K562 (cell line): ENCODE data around the gene OR10H3. TPM values are rescaled to one million over a fixed set of nuclear protein-coding genes. Genes with fewer than 3 reads are reported as not detected.

Experiments used
- ATAC-seq: fragments of 200-7000 bp; cut with Tn5 transposase; 3 replicates; pipeline ENCODE4 v1.9.1; 2020; ENCODE audit warnings: moderate library complexity
- BruUV-seq: library from RNA; stranded (reverse); fragments of 400-500 nt; replicated peaks from 2 replicates; lab custom pipeline; 2021; lab: Mats Ljungman, UMichigan
- CTCF ChIA-PET: fragments of 300-600 bp; formaldehyde crosslinking; extraction: SDS; loops from one replicate; lab custom pipeline; 2021; ENCODE audit warnings: low intra/inter-chr PET ratio; lab: Yijun Ruan, JAX
- POLR2A ChIA-PET: fragments of 300-600, 350-650 bp; sonication (Branson Sonifier 250); formaldehyde crosslinking; extraction: SDS; loops from one replicate; lab custom pipeline; 2021; ENCODE audit warnings: antibody characterized with exemption, inconsistent platforms; lab: Yijun Ruan, JAX
- DNase-seq, 4 experiments: peaks; one replicate each; pipeline versions ENCODE4 v3.0.0 to v3.0.0-alpha.2; 2011 to 2018; ENCODE audit warnings: low spot score in 3 of 4, mixed read lengths in 3 of 4; ENCODE audit errors: extremely low read depth in 1 of 4
- FAIRE-seq: peaks from 2 replicates; lab custom pipeline; 2011; peaks lifted over from hg19 to GRCh38; lab: Jason Lieb, UNC
- H2AFZ ChIP-seq: 2 replicates; pipeline ENCODE4 v1.6.0; 2011; ENCODE audit warnings: low read depth, low read length, control low read depth, inconsistent platforms
- H3K27ac ChIP-seq: fragments of 200-600 bp; 3 replicates; pipeline ENCODE4 v1.8.0; 2011; ENCODE audit warnings: low read depth, mild to moderate bottlenecking, control low read depth, inconsistent platforms, low read length, moderate library complexity, mixed read lengths; ENCODE audit errors: extremely low read depth
- H3K27me3 ChIP-seq, 2 experiments: fragments of 300-600 bp in 1 of 2; 2 replicates in 1 of 2; 3 replicates in 1 of 2; pipeline versions ENCODE4 v1.6.0 to v1.8.0; 2011; ENCODE audit warnings: inconsistent platforms in 2 of 2, low read length in 2 of 2, mild to moderate bottlenecking in 1 of 2, mixed read lengths in 1 of 2, moderate library complexity in 1 of 2; ENCODE audit not compliant: control insufficient read depth in 2 of 2, insufficient read depth in 2 of 2
- H3K36me3 ChIP-seq: fragments of 300-600 bp; 3 replicates; pipeline ENCODE4 v1.8.0; 2011; ENCODE audit warnings: mild to moderate bottlenecking, low read length, inconsistent platforms; ENCODE audit not compliant: control insufficient read depth, insufficient read depth
- H3K4me1 ChIP-seq, 2 experiments: fragments of 200-600 bp in 1 of 2; replicated peaks in 1 of 2; 2 replicates in 1 of 2; 3 replicates in 1 of 2; pipeline versions ENCODE4 v1.5.1 to v1.8.0; 2011; ENCODE audit warnings: inconsistent platforms in 2 of 2, low read length in 2 of 2, mild to moderate bottlenecking in 1 of 2, mixed read lengths in 1 of 2, moderate library complexity in 1 of 2; ENCODE audit not compliant: control insufficient read depth in 2 of 2, insufficient read depth in 2 of 2
- H3K4me2 ChIP-seq: 2 replicates; pipeline ENCODE4 v1.6.1; 2011; ENCODE audit warnings: low read length, control low read depth, inconsistent platforms, mixed read lengths; ENCODE audit not compliant: insufficient read depth
- H3K4me3 ChIP-seq: fragments of 200-600 bp; sonication (generic), shearing (Covaris generic); 2 replicates; pipeline ENCODE4 v1.5.1; 2016; ENCODE audit warnings: control low read depth, inconsistent platforms
- H3K79me2 ChIP-seq: fragments of 200-600 bp; 3 replicates; pipeline ENCODE4 v1.8.0; 2011; ENCODE audit warnings: low read length, inconsistent platforms; ENCODE audit not compliant: control insufficient read depth, insufficient read depth
- H3K9ac ChIP-seq, 2 experiments: 2 replicates each; pipeline versions ENCODE4 v1.6.0 to v1.6.1; 2011; ENCODE audit warnings: low read depth in 2 of 2, low read length in 2 of 2, control low read depth in 1 of 2, inconsistent platforms in 1 of 2, mild to moderate bottlenecking in 1 of 2, mixed read lengths in 1 of 2; ENCODE audit not compliant: insufficient read depth in 1 of 2
- H3K9me1 ChIP-seq: one replicate; pipeline ENCODE4 v1.6.0; 2011; ENCODE audit warnings: inconsistent platforms, mild to moderate bottlenecking, low read length, moderate library complexity; ENCODE audit not compliant: control insufficient read depth, insufficient read depth
- H3K9me3 ChIP-seq: replicated peaks from 2 replicates; pipeline ENCODE4 v1.5.1; 2011; ENCODE audit warnings: low read depth, low read length, inconsistent platforms; ENCODE audit not compliant: control insufficient read depth, insufficient read depth
- H4K20me1 ChIP-seq: replicated peaks from 2 replicates; pipeline ENCODE4 v1.6.1; 2011; ENCODE audit warnings: low read length, inconsistent platforms, mixed read lengths; ENCODE audit not compliant: control insufficient read depth, insufficient read depth
- PML ChIP-seq: IDR thresholded peaks from 2 replicates; pipeline ENCODE4 v1.6.1; 2012; ENCODE audit warnings: low read length, inconsistent platforms
- RBBP5 ChIP-seq: fragments of 200-600 bp; sonication (generic); IDR thresholded peaks from 2 replicates; pipeline ENCODE4 v1.6.1; 2012; ENCODE audit warnings: borderline replicate concordance, mild to moderate bottlenecking, low read length, control low read depth, inconsistent platforms; ENCODE audit not compliant: insufficient read depth, poor library complexity, severe bottlenecking
- SMAD2 ChIP-seq: fragments of 150-350 bp; IDR thresholded peaks from 2 replicates; pipeline ENCODE4 v1.6.1; 2014; ENCODE audit warnings: low read depth, mild to moderate bottlenecking, low read length
- SMARCC2 ChIP-seq: fragments of 450-650 bp; IDR thresholded peaks from 2 replicates; pipeline ENCODE4 v1.6.1; 2017; ENCODE audit warnings: antibody characterized with exemption, moderate library complexity, mild to moderate bottlenecking, low read depth
- ZNF232 ChIP-seq: sonication (generic); formaldehyde crosslinking; IDR thresholded peaks from 2 replicates; pipeline ENCODE4 v1.8.0; 2022; ENCODE audit warnings: mild to moderate bottlenecking, missing genetic modification reagents
- ZNF830 ChIP-seq: fragments of 250-450 bp; sonication (Bioruptor Pico); IDR thresholded peaks from 2 replicates; pipeline ENCODE4 v1.5.0; 2021; ENCODE audit warnings: mild to moderate bottlenecking
- WGBS: fragments of 100-300 bp; shearing (Covaris generic); methylation state at CpG from one replicate; pipeline ENCODE4 v1.1.6; 2016; ENCODE audit warnings: low coverage, mixed read lengths; ENCODE audit not compliant: insufficient coverage; ENCODE audit errors: missing lambda C conversion rate; 5-methylcytosine and 5-hydroxymethylcytosine counted together
- in situ Hi-C: fragments of 300-500 bp; cut with MboI; formaldehyde crosslinking; loops from 4 replicates; pipeline ENCODE4 v1.15.0; 2018; ENCODE audit warnings: inconsistent platforms, mixed read lengths
- intact Hi-C: fragments of 100-400 bp; cut with micrococcal nuclease; formaldehyde crosslinking; loops from 2 replicates; pipeline ENCODE4 v1.14.2; 2022
- polyA plus RNA-seq, 8 experiments: library from polyadenylated mRNA; depleted of rRNA in 4 of 8; stranded (reverse) in 5 of 8; unstranded in 3 of 8; fragments of >200 nt; fragmentation: Nextera tagmentation in 2 of 8; fragmentation: Illumina TruSeq in 1 of 8; extraction: Ambion mirVana in 2 of 8; extraction: Trizol in 1 of 8; gene quantifications; 2 replicates each; pipeline versions ENCODE4 v1.2.1 to v1.2.3, GENCODE V29; 2011 to 2014; ENCODE audit warnings: inconsistent platforms in 1 of 8, missing spikeins in 1 of 8
- total RNA-seq, 7 experiments: library from RNA; depleted of rRNA in 6 of 7; stranded (reverse); fragments of >200 nt in 6 of 7; fragmentation: Illumina TruSeq in 2 of 7; extraction: Trizol in 2 of 7; gene quantifications; 2 replicates each; pipeline versions ENCODE4 v1.2.1 to v1.2.3, GENCODE V29; 2011 to 2021; ENCODE audit warnings: low replicate concordance in 1 of 7

OR10H3 gene
- total and polyA plus RNA-seq, 9 of the 15 experiments (the other 6 are each of a cell fraction or from before 2014, with no cell fraction given) = not detected

- no TSS peak for BruUV-seq
- Histone ChIP-seq H3K27ac (no peak overlapping the region), H4K20me1 (no peaks in the 10 kb centered on the region), H2AFZ (no peak overlapping the region), H3K4me1 (no peaks in the 10 kb centered on the region; a peak in 1 of 5 replicates), H3K4me2 (no peak overlapping the region), H3K9ac (no peak overlapping the region), H3K79me2 (no peaks in the 10 kb centered on the region), H3K9me1 (no peaks in the 10 kb centered on the region)
- ChIA-PET POLR2A (interaction anchor here (0.6 to 0.7 kb wide), 2 partner anchors 30 to 57 kb away, joined by 3 read pairs; no protein-coding TSS in a partner anchor), CTCF (no interaction called here)
- intact Hi-C loops = no loop called here
- in situ Hi-C loops = no loop called here
- FAIRE-seq = no peak
- 3% methylated on average over 4 of the region's 4 CpGs for WGBS
- ATAC-seq = no peak
- DNase-seq = no peak
- TF ChIP-seq PML (no peak), SMAD2 (no peak), SMARCC2 (no peak), ZNF232 (CRISPR knock-in tag) (no peak), ZNF830 (CRISPR knock-in tag) (no peak), RBBP5 (no peak)
- TF ChIP-seq, all 486 proteins: peak for 0
- no peaks in the 10 kb centered on the region for H3K36me3 ChIP-seq
- H3K4me3 ChIP-seq = no peak overlapping the region
- no peaks in the 10 kb centered on the region for H3K9me3 ChIP-seq
- no peaks in the 10 kb centered on the region for H3K27me3 ChIP-seq
Observed at GRCh38 chr19:15701757-15702533, 35.8 kb upstream of the OR10H3 start.
